Right cardiac atrium (tissue), 5 donors: ENCODE results near the gene XRCC2. TPM values are rescaled to one million over a fixed set of nuclear protein-coding genes. Genes with fewer than 3 reads are reported as not detected.
A peak's percentile ranks its signal among the peaks of the same experiment; 100 is the strongest.
"Not testable (repeated sequence)": the region's sequence is repeated elsewhere in the genome, so short reads cannot be mapped to it uniquely, and the experiment has no call there.

Experiments used
- ATAC-seq, 2 donors: fragments of 200-7000 bp; cut with Tn5 transposase; one replicate each; pipeline versions ENCODE4 v1.8.0 to v1.9.1; 2020; ENCODE audit warnings: moderate library complexity in 2 of 2, mild to moderate bottlenecking in 1 of 2
- DNase-seq, 3 donors: peaks; one replicate each; pipeline ENCODE4 v3.0.0-alpha.2; 2020
- H3K27ac ChIP-seq: one replicate; pipeline ENCODE4 v1.5.1; 2013; ENCODE audit warnings: mild to moderate bottlenecking, low read length, control low read depth, moderate library complexity
- H3K27me3 ChIP-seq: one replicate; pipeline ENCODE4 v1.6.1; 2013; ENCODE audit not compliant: control insufficient read depth, insufficient read depth
- H3K4me1 ChIP-seq: one replicate; pipeline ENCODE4 v1.6.1; 2013; ENCODE audit warnings: low read length; ENCODE audit not compliant: control insufficient read depth, insufficient read depth
- H3K4me3 ChIP-seq: one replicate; pipeline ENCODE4 v1.5.1; 2013; ENCODE audit warnings: low read length, control low read depth
- H3K9me3 ChIP-seq: one replicate; pipeline ENCODE4 v1.6.1; 2013; ENCODE audit warnings: low read length; ENCODE audit not compliant: control insufficient read depth
- WGBS: extraction: QIAGEN DNeasy Blood & Tissue Kit; methylation state at CpG from one replicate; pipeline ENCODE4 v1.1.7; 2013; 5-methylcytosine and 5-hydroxymethylcytosine counted together
- intact Hi-C, 4 donors: fragments of 100-400 bp; cut with DNase I; formaldehyde crosslinking; loops; one replicate each; pipeline versions ENCODE4 v1.11.0 to v1.14.0; 2022 to 2023
- long read RNA-seq, 4 donors: library from polyadenylated mRNA; unstranded; transcript quantifications; one replicate each; pipeline ENCODE4 v2.0.0, GENCODE V29; 2020 to 2021
- polyA plus RNA-seq: library from polyadenylated mRNA; stranded (reverse); fragments of 200-250 nt; gene quantifications from one replicate; pipeline ENCODE4 v1.2.3, GENCODE V29; 2013
- total RNA-seq, 4 donors: library from RNA; stranded (reverse); fragmentation: NEBNext Ultra II Directional; extraction: Animal tissue kit (Norgen Biotek cat#: 25700); gene quantifications; one replicate each; pipeline ENCODE4 v1.2.1, GENCODE V29; 2021
- donor health status: healthy with polysubstance abuse.
- donor health status: DM: no; HTN: yes; CAD: no.
- donor health status: DM: no; HTN: no; CAD: no.
- donor health status: DM: no; HTN: yes; CAD: no; lungs with severe emphysema.
- donor health status: DM: yes; HTN: yes; CAD: no.

XRCC2 gene
- total RNA-seq (under 1 TPM; 0.22 to 0.82 (median 0.57) TPM), polyA plus RNA-seq (0.48 TPM)
- long read RNA-seq, donor 1, partial matches to known transcripts = 0 of 1 reads
- long read RNA-seq, donor 1, other reads (novel, unspliced or antisense) = 1 of 1 reads
- long read RNA-seq, donor 2 = 0 reads
- long read RNA-seq, donor 3 = 0 reads
- long read RNA-seq, donor 4 = 0 reads

DNA sequence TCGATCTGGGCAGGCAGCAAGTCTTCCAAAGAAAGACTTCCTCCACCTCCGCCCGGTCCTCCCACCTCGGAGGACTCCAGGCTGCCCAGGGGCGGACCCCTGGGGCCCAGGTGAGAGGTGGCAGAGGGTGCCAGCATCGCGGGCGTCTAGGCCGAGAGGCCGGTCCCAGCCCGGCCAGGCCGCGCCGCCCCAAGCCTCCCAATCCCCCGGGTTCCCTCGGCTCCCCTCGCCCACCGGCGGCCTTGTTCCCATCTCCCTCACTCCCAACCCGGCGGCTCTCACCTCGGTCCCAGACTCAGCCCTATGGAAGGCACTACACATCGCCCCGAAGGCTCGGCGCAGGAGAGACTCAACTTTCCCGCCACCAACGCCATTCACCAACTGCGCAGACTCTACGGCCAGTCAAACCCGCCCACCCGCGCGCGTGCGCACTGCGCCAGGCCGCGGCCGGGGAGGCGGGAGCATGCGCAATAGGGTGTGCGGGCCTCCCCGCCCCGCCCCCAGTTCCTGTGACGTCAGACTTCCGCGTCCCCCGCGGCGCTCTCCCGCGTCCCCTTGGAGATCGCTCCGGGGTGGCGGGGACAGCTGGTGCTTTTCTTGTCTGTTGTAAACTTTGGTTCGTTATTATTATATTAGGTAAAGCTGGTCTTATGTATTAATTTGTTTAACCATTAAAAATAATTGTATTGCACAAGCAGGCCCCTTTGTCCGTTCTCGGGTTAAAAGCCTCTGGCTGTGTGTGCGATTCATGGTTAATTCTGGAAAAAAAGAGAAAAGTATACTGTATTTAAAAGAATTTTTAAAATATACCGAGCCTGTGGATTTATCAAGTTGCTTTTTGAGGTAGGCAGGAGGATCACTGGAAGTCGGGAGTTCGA is at the start of gene XRCC2:
Gene XRCC2 (minus strand): TSS at position 383 of the 878 bp plus-strand sequence. CDS start 62 bp downstream, at position 321.
- Histone ChIP-seq H3K9me3 (no peaks in the 10 kb centered on the region), H3K4me3 (peak within 1 kb of the TSS; percentile 71), H3K27ac (peak within 1 kb of the TSS; percentile 14), H3K27me3 (no peaks in the 10 kb centered on the region), H3K4me1 (no peaks in the 10 kb centered on the region)
- ATAC-seq = peak; percentile 99
- 2% methylated on average over 63 of the region's 63 CpGs for WGBS
- DNase-seq = peak; percentile 90 to 96 (median 96)
- intact Hi-C loops = loop anchor here in 1 of 4 donors (5.0 kb wide), 1 partner anchor 214 kb away; no protein-coding TSS in a partner anchor

DNA sequence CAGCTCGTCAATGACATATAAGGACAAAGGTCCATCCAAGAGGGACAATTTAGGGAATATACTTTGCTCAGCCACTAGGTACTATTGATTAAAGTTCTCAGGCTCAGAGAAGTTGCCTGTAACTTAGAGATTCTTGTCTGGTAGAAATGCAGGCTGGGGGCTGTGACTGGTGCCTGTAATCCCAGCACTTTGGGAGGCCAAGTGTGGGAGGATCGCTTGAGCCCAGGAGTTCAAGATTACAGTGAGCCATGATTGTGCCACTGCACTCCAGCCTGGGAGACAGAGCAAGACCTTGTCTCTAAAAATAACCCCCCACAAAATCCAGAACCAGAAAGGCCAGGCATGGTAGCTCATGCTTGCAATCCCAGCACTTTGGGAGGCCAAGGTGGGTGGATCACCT is 47.4 kb upstream of the XRCC2 start:
- H3K9me3 ChIP-seq = no peaks in the 10 kb centered on the region
- DNase-seq = no peak
- WGBS = 73% methylated on average over 2 of the region's 2 CpGs
- intact Hi-C loops = no loop called here
- ATAC-seq = no peak
- no peak overlapping the region for H3K4me3 ChIP-seq
- no peak overlapping the region for H3K27ac ChIP-seq
- no peaks in the 10 kb centered on the region for H3K27me3 ChIP-seq
- H3K4me1 ChIP-seq = no peaks in the 10 kb centered on the region

DNA sequence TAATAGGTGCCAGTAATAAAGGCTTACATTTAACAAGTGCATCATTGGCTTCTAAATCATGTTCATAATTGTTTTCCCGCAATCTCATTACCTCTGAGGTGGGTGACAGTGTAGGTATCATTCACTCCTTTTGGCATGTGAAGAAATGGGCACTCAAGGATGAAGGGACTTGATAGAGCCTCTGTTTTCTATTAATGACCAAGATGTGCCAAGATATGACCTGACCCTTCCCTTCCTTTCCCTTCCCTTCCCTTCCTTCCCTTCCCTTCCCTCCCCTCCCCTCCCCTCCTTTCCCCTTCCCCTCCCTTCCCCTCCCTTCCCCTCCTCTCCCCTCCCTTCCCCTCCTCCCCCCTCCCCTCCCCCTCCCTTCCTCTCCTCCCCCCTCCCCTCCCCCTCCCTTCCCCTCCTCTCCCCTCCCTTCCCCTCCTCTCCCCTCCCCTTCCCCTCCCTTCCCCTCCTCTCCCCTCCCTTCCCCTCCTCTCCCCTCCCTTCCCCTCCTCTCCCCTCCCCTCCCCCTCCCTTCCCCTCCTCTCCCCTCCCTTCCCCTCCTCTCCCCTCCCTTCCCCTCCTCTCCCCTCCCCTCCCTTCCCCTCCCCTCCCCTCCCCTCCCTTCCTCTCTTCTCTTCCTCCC is 36.6 kb upstream of the XRCC2 start:
- H3K4me3 ChIP-seq, H3K27ac ChIP-seq, H3K27me3 ChIP-seq, DNase-seq, H3K4me1 ChIP-seq, ATAC-seq, intact Hi-C loops, H3K9me3 ChIP-seq: not testable (repeated sequence)
- 95% methylated on average over 1 of the region's 1 CpG for WGBS

DNA sequence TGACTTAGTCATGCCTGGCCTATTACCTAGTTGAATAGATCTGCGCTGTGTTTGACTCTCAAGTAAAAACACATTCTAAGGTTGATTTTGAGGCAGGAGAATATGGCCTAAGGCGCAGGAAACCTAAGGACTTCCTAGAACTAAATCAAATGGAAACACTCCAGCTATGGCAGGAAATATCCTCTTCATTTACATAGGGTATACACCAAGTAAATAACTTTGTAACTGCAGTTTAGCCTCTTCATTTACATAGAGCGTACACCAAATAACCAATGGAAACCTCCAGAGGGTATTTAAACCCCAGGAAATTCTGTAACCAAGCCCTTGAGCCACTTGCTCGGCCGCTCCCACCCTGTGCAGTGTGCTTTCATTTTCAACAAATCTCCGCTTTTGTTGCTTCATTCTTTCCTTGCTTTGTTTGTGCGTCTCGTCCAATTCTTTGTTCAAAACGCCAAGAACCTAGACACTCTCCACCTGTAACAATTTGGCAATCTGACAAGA is 35.6 kb upstream of the XRCC2 start:
- ATAC-seq (no peak), DNase-seq (no peak)
- no peaks in the 10 kb centered on the region for H3K27me3 ChIP-seq
- 89% methylated on average over 9 of the region's 9 CpGs for WGBS
- intact Hi-C loops = no loop called here
- H3K27ac ChIP-seq = no peak overlapping the region
- no peak overlapping the region for H3K4me3 ChIP-seq
- H3K9me3 ChIP-seq = no peaks in the 10 kb centered on the region
- no peaks in the 10 kb centered on the region for H3K4me1 ChIP-seq

DNA sequence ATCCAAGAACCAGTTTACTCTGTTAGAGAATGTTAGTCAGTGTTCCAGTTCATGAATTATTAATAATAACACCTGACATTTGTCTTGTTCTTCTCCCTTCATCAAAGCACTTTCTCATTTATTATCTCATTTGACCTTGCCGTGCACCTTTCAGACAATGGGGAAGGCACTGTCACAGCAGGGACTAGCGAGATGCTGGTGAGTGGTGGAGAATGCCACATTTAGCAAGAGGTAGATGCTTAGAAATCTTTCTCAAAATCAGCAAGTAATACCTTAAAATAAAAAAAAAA is 34.2 kb upstream of the XRCC2 start:
- no peaks in the 10 kb centered on the region for H3K27me3 ChIP-seq
- 43% methylated on average over 2 of the region's 2 CpGs for WGBS
- no peak for DNase-seq

DNA sequence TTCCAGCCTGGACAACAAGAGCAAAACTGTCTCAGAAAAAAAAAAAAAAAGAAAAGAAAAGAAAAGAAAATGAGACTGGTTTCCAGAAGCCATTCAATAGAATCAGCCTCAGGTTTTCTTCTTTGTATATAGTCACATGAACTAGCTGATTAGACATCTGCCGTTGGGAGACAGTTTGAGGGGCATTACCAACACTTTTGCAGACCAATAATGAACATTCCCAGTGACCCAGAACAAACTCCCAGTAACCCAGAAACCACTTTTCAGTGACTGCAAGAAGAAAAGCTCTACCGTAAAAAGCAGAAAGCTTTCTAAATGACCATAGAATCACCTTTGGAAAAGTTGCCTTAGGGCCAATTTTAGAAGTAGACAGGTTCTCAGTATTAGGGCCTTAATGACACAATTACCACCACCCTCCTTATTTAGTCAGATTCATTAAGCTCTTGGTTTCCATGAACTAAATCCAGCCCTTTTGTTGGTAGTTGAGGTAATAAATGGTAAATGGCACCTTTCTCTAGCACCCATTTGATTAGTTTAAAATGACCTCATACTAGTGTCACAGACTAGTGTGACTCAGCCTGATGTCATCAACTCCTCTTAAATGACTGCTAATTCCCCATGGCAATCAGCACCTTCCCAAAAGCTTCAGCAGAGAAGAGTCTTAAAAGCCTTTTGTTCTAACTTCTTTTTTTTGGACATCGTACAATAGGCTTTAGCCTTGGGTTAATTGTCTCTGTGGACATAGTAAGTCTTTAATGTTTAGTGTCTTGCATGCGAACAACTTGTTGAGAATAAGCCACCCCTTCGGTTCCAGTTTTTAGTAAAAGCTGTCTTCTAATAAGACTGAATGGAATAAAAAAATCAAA is 33.6 kb upstream of the XRCC2 start:
- intact Hi-C loops = loop anchor here in 1 of 4 donors (5.0 kb wide), 1 partner anchor 372 kb away; no protein-coding TSS in a partner anchor
- no peak for ATAC-seq
- WGBS = 74% methylated on average over 5 of the region's 5 CpGs

More for the DNA sequence above, 34.2 kb upstream of the XRCC2 start:
- no peak overlapping the region for H3K4me3 ChIP-seq
- intact Hi-C loops = no loop called here
- H3K9me3 ChIP-seq = no peaks in the 10 kb centered on the region
- ATAC-seq = no peak
- H3K27ac ChIP-seq = no peak overlapping the region
- H3K4me1 ChIP-seq = no peaks in the 10 kb centered on the region

DNA sequence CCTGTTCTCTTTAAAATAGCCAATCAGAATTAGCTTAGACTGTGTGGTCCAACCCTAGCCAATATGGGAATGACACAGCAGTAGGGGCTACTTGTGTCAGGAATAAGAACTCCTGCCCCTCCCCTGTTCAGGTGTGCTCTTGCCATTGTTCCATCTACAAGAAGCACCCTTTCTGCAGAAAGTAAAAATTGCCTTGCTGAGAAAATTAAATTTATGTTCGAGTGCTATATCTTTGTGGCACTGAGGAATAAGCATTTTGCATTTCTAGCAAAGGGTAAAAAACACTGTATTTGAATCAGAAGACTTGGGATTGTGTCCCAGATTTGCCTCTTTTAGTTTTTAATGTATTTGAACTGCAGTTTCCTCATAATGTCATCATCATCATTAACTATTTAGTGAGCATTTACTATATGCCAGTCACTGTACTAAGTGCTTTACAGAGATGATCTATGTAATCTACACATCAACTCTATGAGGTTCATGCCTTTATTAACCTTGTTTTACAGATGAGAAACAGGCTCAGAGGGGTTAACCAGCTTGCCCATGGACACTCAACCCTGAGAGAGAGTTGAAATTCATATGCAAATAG is 28.9 kb upstream of the XRCC2 start:
- no peaks in the 10 kb centered on the region for H3K9me3 ChIP-seq
- H3K4me3 ChIP-seq = no peak overlapping the region
- no peaks in the 10 kb centered on the region for H3K27me3 ChIP-seq
- H3K4me1 ChIP-seq = no peaks in the 10 kb centered on the region
- 97% methylated on average over 1 of the region's 1 CpG for WGBS
- ATAC-seq (no peak), DNase-seq (no peak)
- no peak overlapping the region for H3K27ac ChIP-seq
- intact Hi-C loops = loop anchor here in 1 of 4 donors (5.0 kb wide), 1 partner anchor 368 kb away; no protein-coding TSS in a partner anchor

More for the DNA sequence above, 33.6 kb upstream of the XRCC2 start:
- no peaks in the 10 kb centered on the region for H3K9me3 ChIP-seq
- no peak overlapping the region for H3K4me3 ChIP-seq
- no peak for DNase-seq
- H3K27ac ChIP-seq = no peak overlapping the region
- no peaks in the 10 kb centered on the region for H3K27me3 ChIP-seq
- no peaks in the 10 kb centered on the region for H3K4me1 ChIP-seq

DNA sequence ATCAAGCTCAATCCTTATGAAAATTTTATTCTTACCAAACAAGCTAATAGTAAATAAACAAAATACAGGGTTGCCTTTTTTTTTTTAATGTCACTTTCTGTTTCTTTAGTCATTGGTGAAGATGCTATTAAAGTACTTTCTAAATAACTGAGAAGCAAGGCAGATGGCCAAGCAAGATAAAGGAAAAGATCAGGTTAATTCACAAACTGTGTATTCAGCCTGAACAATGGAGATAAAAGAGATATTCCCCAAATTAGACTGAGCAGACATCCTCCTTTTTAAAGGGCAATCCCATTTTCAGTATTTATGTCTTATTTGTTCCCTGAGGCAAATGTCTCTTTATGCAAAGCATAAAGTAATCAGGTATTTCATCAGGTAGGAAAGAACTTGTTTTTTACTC is 23.1 kb upstream of the XRCC2 start:
- Histone ChIP-seq H3K27ac (no peak overlapping the region), H3K4me3 (no peak overlapping the region), H3K9me3 (no peaks in the 10 kb centered on the region), H3K27me3 (no peaks in the 10 kb centered on the region), H3K4me1 (no peaks in the 10 kb centered on the region)
- ATAC-seq (no peak), DNase-seq (no peak)
- intact Hi-C loops = no loop called here

DNA sequence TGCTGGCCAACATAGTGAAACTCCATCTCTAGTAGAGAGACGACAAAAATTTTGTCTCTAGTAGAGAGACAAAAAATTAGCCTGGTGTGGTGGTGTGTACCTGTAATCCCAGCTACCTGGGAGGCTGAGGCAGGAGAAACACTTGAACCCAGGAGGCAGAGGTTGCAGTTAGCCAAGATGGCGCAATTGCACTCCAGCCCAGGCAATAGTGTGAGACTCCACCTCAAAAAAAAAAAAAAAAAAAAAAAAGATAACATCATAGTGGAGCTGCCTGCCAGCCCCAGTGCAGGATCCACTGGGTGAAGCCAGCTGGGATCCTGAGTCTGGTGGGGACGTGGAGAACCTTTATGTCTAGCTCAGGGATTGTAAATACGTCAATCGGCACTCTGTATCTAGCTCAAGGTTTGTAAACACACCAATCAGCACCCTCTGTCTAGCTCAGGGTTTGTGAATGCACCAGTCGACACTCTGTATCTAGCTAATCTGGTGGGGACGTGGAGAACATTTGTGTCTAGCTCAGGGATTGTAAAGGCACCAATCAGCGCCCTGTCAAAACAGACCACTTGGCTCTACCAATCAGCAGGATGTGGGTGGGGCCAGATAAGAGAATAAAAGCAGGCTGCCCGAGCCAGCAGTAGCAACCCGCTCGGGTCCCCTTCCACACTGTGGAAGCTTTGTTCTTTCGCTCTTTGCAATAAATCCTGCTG is 21.5 kb upstream of the XRCC2 start:
- WGBS = 60% methylated on average over 12 of the region's 12 CpGs

DNA sequence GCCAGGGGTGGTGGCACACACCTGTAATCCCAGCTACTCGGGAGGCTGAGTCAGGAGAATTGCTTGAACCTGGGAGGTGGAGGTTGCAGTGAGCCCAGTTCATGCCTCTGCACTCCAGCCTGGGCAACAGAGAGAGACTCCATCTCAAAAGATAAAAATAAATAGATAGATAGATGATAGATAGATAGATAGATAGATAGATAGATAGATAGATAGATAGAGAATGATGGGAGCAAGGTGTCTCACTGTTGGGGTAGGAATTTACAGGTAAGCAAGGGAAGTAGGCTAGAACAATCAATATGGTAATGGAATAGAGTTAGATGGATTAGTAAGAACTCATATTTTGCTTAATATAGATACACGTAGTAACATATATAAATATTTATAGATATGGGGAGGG is 16.3 kb upstream of the XRCC2 start:
- H3K27ac ChIP-seq, H3K9me3 ChIP-seq, intact Hi-C loops, H3K4me3 ChIP-seq, DNase-seq, ATAC-seq, H3K4me1 ChIP-seq, H3K27me3 ChIP-seq: not testable (repeated sequence)
- WGBS = 88% methylated on average over 2 of the region's 2 CpGs

More for the DNA sequence above, 21.5 kb upstream of the XRCC2 start:
- H3K4me1 ChIP-seq, H3K27ac ChIP-seq, DNase-seq, intact Hi-C loops, H3K27me3 ChIP-seq, H3K9me3 ChIP-seq, H3K4me3 ChIP-seq, ATAC-seq: not testable (repeated sequence)
